Spinal cord (tissue), 10 donors: ENCODE data around the gene ESRRB. TPM values are rescaled to one million over a fixed set of nuclear protein-coding genes. Genes with fewer than 3 reads are reported as not detected.
A peak's percentile ranks its signal among the peaks of the same experiment; 100 is the strongest.

Experiments used
- DNase-seq, 6 donors: peaks; one replicate each; pipeline versions ENCODE4 v3.0.0 to v3.0.0-alpha.2; 2013 to 2015; ENCODE audit warnings: low spot score in 6 of 6, low read depth in 4 of 6
- H3K27ac ChIP-seq: one replicate; pipeline ENCODE4 v1.5.1; 2013; ENCODE audit warnings: low read depth, low read length, control low read depth
- H3K27me3 ChIP-seq: one replicate; pipeline ENCODE4 v1.6.1; 2013; ENCODE audit warnings: low read length; ENCODE audit not compliant: control insufficient read depth, insufficient read depth
- H3K36me3 ChIP-seq: one replicate; pipeline ENCODE4 v1.6.1; 2013; ENCODE audit warnings: low read length; ENCODE audit not compliant: control insufficient read depth, insufficient read depth
- H3K4me1 ChIP-seq: one replicate; pipeline ENCODE4 v1.6.1; 2013; ENCODE audit warnings: low read length; ENCODE audit not compliant: control insufficient read depth, insufficient read depth
- H3K4me3 ChIP-seq: one replicate; pipeline ENCODE4 v1.5.1; 2013; ENCODE audit warnings: low read depth, low read length, control low read depth
- H3K9me3 ChIP-seq: one replicate; pipeline ENCODE4 v1.6.1; 2013; ENCODE audit warnings: low read length; ENCODE audit not compliant: control insufficient read depth, insufficient read depth
- WGBS: methylation state at CpG from one replicate; pipeline ENCODE4 v1.1.5; 2013; ENCODE audit warnings: missing lambda C conversion rate; ENCODE audit not compliant: insufficient coverage; 5-methylcytosine and 5-hydroxymethylcytosine counted together
- polyA plus RNA-seq, 2 donors: library from polyadenylated mRNA; unstranded; fragments of 120-200 nt; gene quantifications; one replicate each; pipeline ENCODE4 v1.2.1, GENCODE V29; 2013; ENCODE audit not compliant: insufficient read length in 2 of 2
- total RNA-seq, 2 donors: library from RNA; depleted of rRNA in 1 of 2; stranded (reverse); fragments of 120-200 nt in 1 of 2; fragments of >200 nt in 1 of 2; gene quantifications; one replicate each; pipeline versions ENCODE4 v1.2.3 to v1.2.4, GENCODE V29; 2013 to 2014
- donor health status: healthy.

Gene ESRRB
- total and polyA plus RNA-seq, 4 donors, result 0.99 to 5.6 (median 3.5) TPM

- Histone ChIP-seq H3K27ac (no peak overlapping the region), H3K4me1 (no peaks in the 10 kb centered on the region), H3K36me3 (no peaks in the 10 kb centered on the region), H3K27me3 (peaks cover 2% of the 10 kb centered on the region), H3K9me3 (no peaks in the 10 kb centered on the region), H3K4me3 (no peak overlapping the region)
- no peak for DNase-seq
Observed at GRCh38 chr14:76539130-76539529, 163.2 kb downstream of the ESRRB start.

DNA sequence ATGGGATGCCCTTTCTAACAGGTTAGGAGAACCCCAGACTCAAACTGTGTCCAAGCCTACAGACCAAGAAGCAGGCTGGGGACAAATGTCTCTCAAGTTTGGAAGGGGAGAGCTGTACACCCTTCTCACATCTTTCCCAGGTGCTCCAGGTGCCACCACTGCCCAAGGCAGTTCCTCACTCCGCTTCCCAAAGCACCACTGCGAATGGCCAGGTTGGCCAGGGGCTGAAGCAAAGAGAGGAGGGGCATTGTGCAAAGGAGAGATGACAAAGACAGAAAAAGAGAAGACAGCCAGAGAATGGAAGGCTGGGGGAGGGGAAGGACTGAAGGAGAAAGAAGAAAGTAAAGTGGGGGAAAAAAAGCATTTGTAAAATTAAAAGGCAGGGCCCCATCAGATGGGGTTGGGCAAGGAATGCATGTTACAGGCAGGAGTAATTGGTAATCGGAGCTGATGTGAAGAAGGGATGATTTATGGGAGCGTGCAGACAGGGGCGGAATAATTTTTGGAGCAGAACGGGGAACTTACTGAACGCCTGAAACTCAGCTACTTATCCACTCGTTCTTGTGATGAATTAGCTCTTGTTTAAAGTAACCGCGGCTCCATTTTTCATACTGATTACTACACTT is 165.8 kb downstream of the ESRRB start:
- WGBS, result 30% methylated on average over 2 of the region's 10 CpGs
- H3K36me3 ChIP-seq, result no peaks in the 10 kb centered on the region
- H3K27me3 ChIP-seq, result peaks cover 2% of the 10 kb centered on the region
- H3K9me3 ChIP-seq, result no peaks in the 10 kb centered on the region
- no peaks in the 10 kb centered on the region for H3K4me1 ChIP-seq
- no peak overlapping the region for H3K4me3 ChIP-seq
- H3K27ac ChIP-seq, result no peak overlapping the region
- peak in 1 of 6 donors; percentile 59 for DNase-seq

GRCh38 chr14:76546426-76547221 is 170.7 kb downstream of the ESRRB start:
- DNase-seq, result peak in 1 of 6 donors; percentile 30
- Histone ChIP-seq H3K36me3 (no peaks in the 10 kb centered on the region), H3K27me3 (no peaks in the 10 kb centered on the region), H3K4me1 (peaks cover 2% of the 10 kb centered on the region), H3K4me3 (no peak overlapping the region), H3K27ac (no peak overlapping the region), H3K9me3 (no peaks in the 10 kb centered on the region)
- WGBS, result 75% methylated on average over 4 of the region's 10 CpGs

- Histone ChIP-seq H3K27ac (no peak overlapping the region), H3K4me1 (peaks cover 2% of the 10 kb centered on the region), H3K9me3 (no peaks in the 10 kb centered on the region), H3K36me3 (no peaks in the 10 kb centered on the region), H3K27me3 (no peaks in the 10 kb centered on the region), H3K4me3 (no peak overlapping the region)
- 74% methylated on average over 5 of the region's 8 CpGs for WGBS
- DNase-seq, result peak in 1 of 6 donors; percentile 76
Observed at GRCh38 chr14:76547831-76548230, 171.9 kb downstream of the ESRRB start.

DNA sequence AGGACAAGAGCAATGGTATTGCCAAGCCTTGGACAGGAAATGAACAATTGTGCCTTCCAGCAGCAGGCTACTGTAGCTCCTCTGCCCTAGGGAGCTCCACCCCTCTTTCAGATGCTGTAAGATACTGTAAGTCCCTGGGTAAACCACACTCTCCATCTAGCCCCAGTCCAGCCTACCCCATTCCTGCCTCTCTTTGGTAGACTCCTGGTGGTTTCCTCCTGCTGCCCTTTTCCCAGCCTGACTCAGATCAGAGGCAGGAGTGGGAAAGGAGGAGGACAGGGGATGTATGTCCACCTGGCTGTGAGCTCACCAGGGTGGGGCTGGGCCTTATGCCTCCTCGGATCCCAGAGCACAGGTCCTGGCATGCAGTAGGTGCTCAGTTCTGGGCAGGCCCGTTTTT is 174.6 kb downstream of the ESRRB start:
- Histone ChIP-seq H3K27me3 (no peaks in the 10 kb centered on the region), H3K9me3 (no peaks in the 10 kb centered on the region), H3K4me3 (no peak overlapping the region), H3K27ac (no peak overlapping the region), H3K36me3 (no peaks in the 10 kb centered on the region), H3K4me1 (peaks cover 2% of the 10 kb centered on the region)
- DNase-seq, result no peak
- 67% methylated on average over 1 of the region's 2 CpGs for WGBS

DNA sequence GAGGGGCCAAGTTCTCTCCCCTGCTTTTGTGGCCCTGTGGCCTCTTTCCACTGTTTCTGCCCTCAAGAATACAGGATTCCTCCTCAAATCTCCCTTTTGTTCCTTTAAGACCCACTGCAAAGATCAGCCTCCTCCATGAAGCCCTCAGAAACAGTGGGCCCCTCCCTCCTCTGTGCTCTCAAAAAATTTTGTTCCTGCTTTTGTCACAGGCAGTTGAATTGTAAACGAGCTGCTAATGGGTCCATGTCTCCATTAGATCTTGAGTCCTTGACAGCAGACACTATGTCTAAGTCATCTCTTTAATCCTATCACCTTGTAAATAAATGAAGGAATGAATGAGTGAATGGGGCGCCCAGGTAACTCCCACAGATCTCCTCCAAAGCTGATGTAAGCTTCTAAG is 175.2 kb downstream of the ESRRB start:
- H3K4me3 ChIP-seq, result no peak overlapping the region
- peaks cover 2% of the 10 kb centered on the region for H3K4me1 ChIP-seq
- DNase-seq, result no peak
- no peaks in the 10 kb centered on the region for H3K9me3 ChIP-seq
- no peaks in the 10 kb centered on the region for H3K36me3 ChIP-seq
- WGBS, result no CpG with 5 or more reads among the region's 2 CpGs
- no peak overlapping the region for H3K27ac ChIP-seq
- no peaks in the 10 kb centered on the region for H3K27me3 ChIP-seq

Other genes starting within 250 kb of the ESRRB start
- gene GPATCH2L, start 224.2 kb upstream of the ESRRB start, total RNA-seq, result 10 to 100 TPM; 47.3 to 69.5 TPM
- 10 to 100 TPM; 21.3 to 39.4 TPM for gene GPATCH2L, start 224.2 kb upstream of the ESRRB start, polyA plus RNA-seq